OCI-M2 (cell line): ENCODE measurements around the gene ELK4.

ENCODE experiments used
- DNase-seq: peaks from one replicate; lab custom pipeline; 2025; ENCODE audit not compliant: unreplicated experiment; lab: John Stamatoyannopoulos, UW

ELK4 gene, protein sequence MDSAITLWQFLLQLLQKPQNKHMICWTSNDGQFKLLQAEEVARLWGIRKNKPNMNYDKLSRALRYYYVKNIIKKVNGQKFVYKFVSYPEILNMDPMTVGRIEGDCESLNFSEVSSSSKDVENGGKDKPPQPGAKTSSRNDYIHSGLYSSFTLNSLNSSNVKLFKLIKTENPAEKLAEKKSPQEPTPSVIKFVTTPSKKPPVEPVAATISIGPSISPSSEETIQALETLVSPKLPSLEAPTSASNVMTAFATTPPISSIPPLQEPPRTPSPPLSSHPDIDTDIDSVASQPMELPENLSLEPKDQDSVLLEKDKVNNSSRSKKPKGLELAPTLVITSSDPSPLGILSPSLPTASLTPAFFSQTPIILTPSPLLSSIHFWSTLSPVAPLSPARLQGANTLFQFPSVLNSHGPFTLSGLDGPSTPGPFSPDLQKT

GRCh38 chr1:205631768-205632668, at the start of gene ELK4:
TSS of gene ELK4 (minus strand) at chr1:205632011. CDS start at chr1:205623882, 8,129 bp downstream.
- peak; percentile 75 for DNase-seq

- no peak for DNase-seq
Measured at GRCh38 chr1:205681364-205681763, 49.6 kb upstream of the ELK4 start.

DNA sequence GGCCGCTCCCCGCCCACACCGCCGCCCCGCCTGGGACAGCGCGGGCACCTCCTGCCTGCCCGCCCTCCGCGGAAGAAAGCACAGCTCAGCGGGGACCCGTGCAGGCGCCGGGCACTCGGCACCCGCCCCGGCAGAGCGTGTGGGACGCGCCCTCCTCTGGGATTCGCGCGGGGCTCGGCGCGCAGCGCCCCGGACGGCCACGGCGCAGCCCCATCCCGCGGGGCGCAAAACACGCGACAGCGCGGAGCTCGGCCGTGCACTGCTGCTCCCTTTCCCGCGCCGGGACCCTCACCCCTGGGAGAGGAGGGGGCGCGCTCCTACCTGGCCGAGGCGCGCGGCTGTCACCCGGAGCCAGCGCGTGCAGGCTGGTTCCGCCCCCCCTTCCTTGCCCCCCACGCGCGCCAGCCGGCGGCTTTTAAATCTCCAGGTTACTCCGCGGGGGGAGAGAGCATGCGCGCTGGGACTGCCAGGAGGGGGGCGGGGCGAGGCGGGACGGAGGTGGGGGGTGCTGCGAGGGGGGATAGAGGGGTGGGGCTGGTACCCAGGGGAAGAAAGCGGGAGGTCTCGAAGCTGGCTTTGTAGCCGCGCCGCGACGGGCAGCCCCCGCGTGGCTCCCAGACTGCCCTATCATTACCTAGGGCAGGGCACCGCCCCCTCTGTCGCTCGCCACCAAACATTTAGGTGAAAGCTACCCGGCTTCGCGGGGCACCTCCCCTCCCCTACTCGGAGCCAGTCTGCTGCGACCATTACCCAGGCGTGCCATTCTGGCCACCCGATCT, 48.5 kb upstream of the ELK4 start, which contains the start of gene SLC45A3:
SLC45A3 (minus strand) TSS at position 437 of the 779 bp plus-strand sequence. CDS start 15,853 bp downstream, outside the sequence.
- DNase-seq: no peak

DNA sequence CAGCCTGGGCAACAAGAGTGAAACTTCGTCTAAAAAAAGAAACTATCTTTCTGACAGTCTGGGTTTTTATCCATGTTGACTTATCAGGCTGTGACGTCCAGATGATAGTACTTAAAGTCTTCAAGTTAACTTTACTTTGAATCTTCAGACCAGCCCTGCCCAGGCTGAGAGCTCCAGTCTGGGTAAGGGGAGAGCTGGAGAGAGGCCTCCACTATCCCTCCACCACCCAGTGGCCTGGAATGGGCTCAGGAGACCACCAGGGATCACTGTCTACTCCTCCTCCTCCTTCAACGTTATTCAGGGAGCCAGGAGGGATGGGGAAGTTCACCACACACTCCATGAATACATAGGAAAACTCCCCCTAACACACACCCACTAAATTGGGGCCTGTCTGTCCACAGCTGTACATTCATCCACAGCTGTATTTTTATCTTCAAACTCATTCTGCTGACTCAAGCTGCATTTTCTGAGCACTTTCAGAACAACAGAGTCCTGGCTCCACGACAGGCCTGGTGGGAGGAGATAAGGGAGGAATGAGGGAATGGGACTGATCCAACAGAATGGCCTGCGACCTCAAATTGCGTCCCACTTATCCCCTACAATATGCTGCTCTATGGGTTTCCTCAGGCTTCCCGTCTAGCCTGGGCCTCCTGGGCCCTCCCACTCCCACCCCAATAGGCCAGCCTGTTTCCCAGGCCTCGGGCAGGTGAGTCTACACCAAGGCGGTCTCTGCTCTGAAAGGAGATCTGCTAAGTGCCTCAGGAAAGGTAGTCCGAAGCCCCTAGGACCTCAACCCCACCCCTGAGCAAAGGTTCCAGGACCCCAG, 46.7 kb upstream of the ELK4 start:
- peak; percentile 38 for DNase-seq

DNA sequence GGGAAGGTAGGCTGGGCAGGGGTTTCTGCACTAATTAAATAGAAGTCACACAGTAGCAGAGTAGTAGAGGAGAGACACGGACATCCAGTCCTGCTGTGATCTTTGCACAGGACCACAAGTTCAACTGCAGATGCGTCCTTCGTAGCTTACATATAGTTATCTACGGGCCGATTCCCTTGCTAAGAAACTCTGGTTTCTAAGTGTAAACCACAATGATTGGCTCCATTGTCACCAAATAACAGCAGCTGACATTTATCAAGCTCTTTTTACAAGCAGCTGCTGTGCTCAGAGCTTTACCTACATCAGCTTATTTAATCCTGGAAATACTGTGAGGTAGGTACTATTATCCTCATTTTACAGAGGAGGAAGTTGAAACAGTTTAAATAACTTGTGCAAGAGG, 45.4 kb upstream of the ELK4 start:
- no peak for DNase-seq

DNA sequence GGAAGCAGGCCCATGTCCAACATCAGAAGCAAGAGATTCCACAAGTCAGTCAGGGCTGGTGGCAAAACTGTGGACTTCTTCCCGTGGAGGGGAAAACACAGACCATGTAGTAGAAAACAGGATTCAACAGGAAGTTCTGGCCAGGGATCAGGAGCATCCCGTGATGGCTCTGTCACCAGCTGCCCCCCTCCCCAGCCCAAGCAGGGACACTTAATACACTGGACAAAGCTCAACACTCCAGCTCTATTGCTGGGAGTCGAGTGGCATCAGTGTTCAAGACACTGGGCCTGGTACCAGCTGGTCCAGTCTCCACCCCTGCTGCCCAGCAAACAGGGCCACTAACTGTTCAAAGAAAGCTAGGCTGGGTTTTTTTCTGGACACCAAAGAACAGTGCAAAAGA, 44.8 kb upstream of the ELK4 start:
- DNase-seq: no peak

- DNase-seq: no peak
Measured at GRCh38 chr1:205676002-205676401, 44.2 kb upstream of the ELK4 start.

DNA sequence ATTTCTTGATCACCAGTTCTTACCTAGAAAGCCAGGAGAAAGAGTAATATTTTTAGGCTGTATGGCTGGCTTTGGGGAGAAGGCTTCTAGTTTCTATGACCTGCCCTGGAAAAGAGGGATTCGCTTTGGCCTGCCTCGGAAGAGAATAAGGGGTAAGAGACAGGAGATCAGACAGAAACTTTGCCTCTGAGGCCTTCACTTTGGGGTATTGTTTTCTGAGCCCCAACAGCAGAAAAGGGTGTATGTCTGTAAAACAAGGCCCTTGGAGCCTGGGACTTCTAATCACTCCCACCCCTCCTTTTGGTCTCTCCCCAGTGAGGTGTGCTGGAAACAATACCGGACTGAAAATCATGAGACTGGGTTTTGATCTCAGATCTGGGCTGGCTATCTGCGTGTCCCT, 43.4 kb upstream of the ELK4 start:
- no peak for DNase-seq

DNA sequence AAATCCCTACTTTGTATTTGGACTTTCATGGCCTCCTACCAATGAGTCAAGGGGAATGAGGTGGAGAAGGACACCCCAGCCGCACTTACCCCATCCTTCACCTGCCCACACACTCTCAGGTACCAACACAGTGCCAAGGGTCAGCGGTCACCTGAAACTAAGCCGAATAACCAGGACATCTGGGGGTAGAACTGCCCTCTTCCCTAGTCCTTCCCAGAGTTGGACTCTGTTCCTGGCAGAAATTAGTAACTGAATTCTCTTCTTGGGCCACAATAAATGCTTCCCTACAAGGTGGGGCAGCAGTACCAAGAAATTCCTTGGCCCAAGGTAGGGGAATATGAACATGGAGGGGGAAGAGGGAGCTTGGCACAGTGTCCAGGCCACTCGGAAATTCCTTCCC, 41.2 kb upstream of the ELK4 start:
- no peak for DNase-seq

DNA sequence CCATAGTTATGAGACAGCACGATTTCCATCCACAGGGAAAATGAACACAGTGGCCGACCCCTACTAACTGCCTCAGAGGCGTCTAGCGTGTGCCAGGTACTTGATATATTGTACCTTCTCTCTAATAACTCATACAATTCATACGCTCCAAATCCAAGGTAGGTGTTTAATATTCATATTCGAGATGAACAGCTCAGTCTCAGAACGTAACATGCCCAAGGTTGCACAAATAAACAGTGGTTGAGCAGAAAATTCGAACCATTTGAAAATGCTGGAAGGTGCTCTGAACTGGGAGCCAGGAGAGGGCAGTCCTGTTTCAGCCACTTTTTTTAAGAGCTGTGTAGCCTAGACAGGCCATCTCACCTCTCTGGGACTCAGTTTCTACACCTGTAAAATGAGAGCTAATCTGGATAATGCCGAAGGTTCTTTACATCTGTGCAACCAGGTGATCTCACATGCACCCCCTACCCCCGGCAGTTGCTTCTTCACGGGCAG, 40.6 kb upstream of the ELK4 start:
- no peak for DNase-seq

DNA sequence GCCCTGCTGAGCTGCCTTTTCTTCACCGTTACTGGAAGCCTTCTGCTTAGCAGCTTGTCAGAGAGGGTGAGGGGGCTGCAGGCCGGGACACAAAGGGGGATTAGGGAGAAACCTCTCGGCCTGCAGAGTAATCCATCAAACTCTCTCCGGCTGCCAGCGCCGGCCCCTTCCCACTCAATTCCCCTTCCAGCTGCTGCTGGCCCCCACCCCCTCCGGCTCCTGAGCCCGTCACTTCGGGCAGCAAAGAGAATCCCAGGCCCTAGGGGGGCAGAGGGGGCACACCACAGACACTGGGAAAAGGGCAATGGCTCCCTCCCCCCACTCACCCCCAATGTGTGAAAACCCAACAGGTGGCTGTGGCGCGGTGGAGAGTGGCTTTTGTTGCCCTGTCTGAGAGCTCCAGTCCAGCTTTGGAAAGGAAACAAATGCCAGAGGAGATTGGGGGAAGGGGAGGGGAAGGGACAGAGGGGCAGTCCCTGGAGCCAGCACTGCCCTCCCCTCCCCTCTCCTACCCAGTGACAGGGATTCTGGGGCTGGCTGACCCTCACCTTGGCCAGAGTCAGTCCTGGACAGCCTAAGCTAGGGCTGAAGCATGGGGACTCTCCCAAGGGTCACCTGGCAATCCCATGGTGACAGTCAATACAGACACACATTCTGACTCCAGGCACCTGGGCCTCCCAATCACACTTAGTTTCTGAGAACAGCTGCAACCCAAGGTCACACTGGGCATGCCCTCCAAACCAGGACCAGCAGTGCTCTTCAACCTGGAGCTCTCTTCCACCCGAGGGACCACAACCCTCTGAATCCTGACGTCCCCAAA, 39.0 kb upstream of the ELK4 start:
- no peak for DNase-seq

DNA sequence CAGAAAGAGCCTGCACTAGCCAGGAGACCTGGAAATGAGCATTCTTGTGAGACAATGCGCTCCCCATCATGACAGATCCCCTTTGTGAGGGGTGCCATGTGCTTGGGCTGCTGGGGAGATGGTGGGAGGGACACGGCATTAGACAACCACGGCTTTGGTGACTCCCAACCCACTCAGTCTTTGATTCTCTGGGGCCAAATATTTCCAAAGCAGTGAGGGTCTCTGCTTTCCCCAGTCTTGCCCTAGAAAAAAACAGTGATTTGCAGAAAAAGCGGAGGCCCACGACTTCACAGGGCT, 38.3 kb upstream of the ELK4 start:
- DNase-seq: no peak

DNA sequence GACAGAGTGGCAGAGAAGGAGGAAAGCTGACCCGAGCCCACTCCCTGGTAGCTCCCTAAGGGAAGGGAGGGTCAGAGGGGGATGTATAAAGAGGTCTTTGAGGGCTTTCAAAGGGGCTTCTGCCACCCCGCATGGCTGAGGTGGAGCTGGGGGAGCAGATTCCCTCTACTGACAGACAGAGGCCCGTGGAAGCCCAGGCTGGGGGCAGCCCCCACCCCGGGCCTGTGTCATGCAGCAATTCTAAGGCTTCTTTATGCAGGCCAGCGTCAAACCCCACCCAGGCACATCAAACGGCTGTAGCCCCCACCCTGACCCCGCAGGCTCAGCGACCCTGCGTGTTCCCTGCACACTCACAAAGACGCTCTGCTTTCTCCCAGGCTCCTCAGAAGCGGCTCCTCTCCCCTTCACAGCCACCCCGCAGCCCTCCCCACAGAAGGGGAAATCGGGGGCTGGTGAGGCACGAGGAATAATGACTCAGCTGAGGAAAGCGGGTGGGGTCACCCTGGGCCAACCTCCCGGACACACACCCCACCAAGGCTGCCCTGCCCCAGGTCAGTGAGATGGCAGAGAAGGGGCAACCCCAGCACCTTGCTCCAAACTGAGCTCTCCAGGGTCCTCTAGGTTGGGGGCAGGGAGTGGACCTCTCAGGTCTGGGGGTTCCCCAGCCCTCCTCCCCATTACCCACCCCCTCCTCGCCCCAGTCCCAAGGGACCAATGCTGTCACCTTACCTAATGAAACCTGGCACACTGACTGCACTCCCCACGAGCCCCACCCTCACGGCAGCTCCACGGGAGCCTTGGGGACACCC, 37.7 kb upstream of the ELK4 start:
- DNase-seq: no peak

DNA sequence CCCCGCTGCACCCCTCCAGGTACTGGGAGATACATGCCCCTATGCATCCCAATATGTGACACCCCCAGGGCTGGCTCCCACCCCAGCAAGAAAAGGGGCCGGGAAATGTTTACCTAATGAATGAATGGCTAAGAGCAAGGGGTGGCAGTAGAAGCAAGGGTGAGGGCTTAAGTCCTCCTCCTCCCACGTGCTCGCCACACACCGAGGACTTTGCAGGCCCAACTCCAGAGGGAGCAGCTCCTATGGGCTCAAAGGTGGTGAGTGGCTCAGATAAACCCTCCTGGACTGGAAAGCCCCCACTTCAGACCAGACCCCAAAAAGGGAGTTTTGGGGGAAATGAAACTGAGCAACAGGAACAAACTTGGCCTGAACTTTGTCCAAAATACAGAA, 37.1 kb upstream of the ELK4 start:
- DNase-seq: no peak

DNA sequence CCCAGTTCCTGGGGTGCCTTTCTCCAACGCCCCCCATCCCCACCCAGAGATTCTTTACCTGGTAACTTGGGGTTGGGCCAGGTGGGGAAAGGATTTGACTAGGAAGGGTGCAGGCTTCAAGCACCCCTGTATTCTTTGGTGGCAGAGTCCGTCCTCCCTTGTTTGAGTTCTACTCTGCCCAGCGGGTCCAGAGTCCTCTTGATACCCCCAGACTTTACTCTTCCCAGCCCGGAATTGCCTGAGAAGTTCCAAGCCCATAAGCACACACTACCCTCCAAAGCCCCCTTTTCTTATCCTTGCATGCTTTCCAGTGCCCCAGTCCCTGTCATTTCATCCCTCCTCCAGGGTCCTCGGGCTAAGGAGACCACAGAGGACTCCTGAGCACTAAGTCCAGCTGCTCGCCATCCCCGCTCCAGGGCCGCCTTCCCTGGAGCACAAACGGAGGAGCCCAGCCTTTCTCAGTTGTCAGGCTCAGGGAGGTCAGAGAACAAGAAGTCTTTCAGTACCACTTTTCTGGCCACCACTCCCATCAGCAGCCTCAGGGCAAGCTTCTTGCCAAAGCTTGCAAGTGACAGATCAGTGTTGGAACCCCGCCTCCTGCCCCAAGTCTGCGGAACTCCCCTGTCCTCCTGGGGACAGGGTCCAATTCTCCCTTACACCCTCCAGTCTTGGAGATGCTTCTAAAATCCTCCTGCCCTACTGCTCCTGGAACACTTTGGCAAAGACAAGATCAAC, 36.3 kb upstream of the ELK4 start:
- DNase-seq: no peak

GRCh38 chr1:205666372-205667166, 34.8 kb upstream of the ELK4 start:
- DNase-seq: no peak
